Nephron (organoid): ENCODE measurements around the gene SLC7A14.
A peak's percentile ranks its signal among the peaks of the same experiment; 100 is the strongest.

Source experiments
- H3K27ac Mint-ChIP-seq, 3 experiments: 2 replicates each; pipeline ENCODE4 v1.8.0; 2020; ENCODE audit warnings: mixed read lengths in 3 of 3, mild to moderate bottlenecking in 2 of 3, moderate library complexity in 1 of 3
- H3K27me3 Mint-ChIP-seq: 2 replicates; pipeline ENCODE4 v1.8.0; 2021; ENCODE audit warnings: low read depth, mild to moderate bottlenecking, moderate library complexity, mixed read lengths
- H3K36me3 Mint-ChIP-seq: 2 replicates; pipeline ENCODE4 v1.8.0; 2020; ENCODE audit warnings: low read depth, mixed read lengths
- H3K4me1 Mint-ChIP-seq: 2 replicates; pipeline ENCODE4 v1.8.0; 2020; ENCODE audit warnings: mixed read lengths
- H3K4me3 Mint-ChIP-seq, 3 experiments: 2 replicates each; pipeline ENCODE4 v1.8.0; 2020; ENCODE audit warnings: mild to moderate bottlenecking in 3 of 3, mixed read lengths in 3 of 3, moderate library complexity in 2 of 3
- H3K9me3 Mint-ChIP-seq: 2 replicates; pipeline ENCODE4 v1.8.0; 2020; ENCODE audit warnings: mixed read lengths
- CTCF ChIP-seq, 3 experiments: fragments of 200-600 bp; sonication (generic); IDR thresholded peaks; one replicate each; pipeline ENCODE4 v1.5.0; 2021; ENCODE audit warnings: antibody characterized with exemption in 3 of 3; ENCODE audit not compliant: unreplicated experiment in 3 of 3

SLC7A14 gene

GRCh38 chr3:170470063-170471016 is 115.5 kb downstream of the SLC7A14 start:
- Mint-ChIP-seq H3K27me3 (peaks cover 5% of the 10 kb centered on the region), H3K4me3 (peak overlapping the region in 2 of 3 experiments; percentile 3 to 13), H3K9me3 (no peaks in the 10 kb centered on the region), H3K4me1 (peaks cover 76% of the 10 kb centered on the region), H3K27ac (peak overlapping the region; percentile 93 to 96 (median 95)), H3K36me3 (no peaks in the 10 kb centered on the region)
- no peak for TF ChIP-seq CTCF (IDR thresholded peaks at IDR 0.05; ENCODE audit: unreplicated experiment in 3 of 3)

- Mint-ChIP-seq H3K36me3 (no peaks in the 10 kb centered on the region), H3K27ac (peak overlapping the region; percentile 93 to 96 (median 95)), H3K4me1 (peaks cover 67% of the 10 kb centered on the region), H3K4me3 (peak overlapping the region; percentile 7 to 57 (median 20)), H3K9me3 (no peaks in the 10 kb centered on the region), H3K27me3 (peaks cover 3% of the 10 kb centered on the region)
- TF ChIP-seq CTCF (IDR thresholded peaks at IDR 0.05; ENCODE audit: unreplicated experiment in 3 of 3): no peak
Measured at GRCh38 chr3:170469151-170470062, 116.5 kb downstream of the SLC7A14 start.

GRCh38 chr3:170467571-170468147 is 118.2 kb downstream of the SLC7A14 start:
- no peaks in the 10 kb centered on the region for H3K27me3 Mint-ChIP-seq
- H3K9me3 Mint-ChIP-seq: no peaks in the 10 kb centered on the region
- no peaks in the 10 kb centered on the region for H3K36me3 Mint-ChIP-seq
- H3K4me1 Mint-ChIP-seq: peaks cover 50% of the 10 kb centered on the region
- no peak for TF ChIP-seq CTCF (IDR thresholded peaks at IDR 0.05; ENCODE audit: unreplicated experiment in 3 of 3)
- H3K27ac Mint-ChIP-seq: peak overlapping the region; percentile 88 to 95 (median 92)
- peak overlapping the region in 1 of 3 experiments; percentile 4 for H3K4me3 Mint-ChIP-seq

- Mint-ChIP-seq H3K4me3 (peak overlapping the region; percentile 21 to 50 (median 44)), H3K9me3 (no peaks in the 10 kb centered on the region), H3K27ac (peak overlapping the region; percentile 88 to 95 (median 92)), H3K4me1 (peaks cover 53% of the 10 kb centered on the region), H3K36me3 (no peaks in the 10 kb centered on the region), H3K27me3 (no peaks in the 10 kb centered on the region)
- no peak for TF ChIP-seq CTCF (IDR thresholded peaks at IDR 0.05; ENCODE audit: unreplicated experiment in 3 of 3)
Measured at GRCh38 chr3:170467007-170467406, 118.9 kb downstream of the SLC7A14 start.

GRCh38 chr3:170465955-170466354 is 119.9 kb downstream of the SLC7A14 start:
- no peaks in the 10 kb centered on the region for H3K9me3 Mint-ChIP-seq
- TF ChIP-seq CTCF (IDR thresholded peaks at IDR 0.05; ENCODE audit: unreplicated experiment in 3 of 3): no peak
- H3K27me3 Mint-ChIP-seq: no peaks in the 10 kb centered on the region
- no peak overlapping the region for H3K4me3 Mint-ChIP-seq
- H3K27ac Mint-ChIP-seq: peak overlapping the region; percentile 57 to 88 (median 68)
- H3K4me1 Mint-ChIP-seq: peaks cover 46% of the 10 kb centered on the region
- no peaks in the 10 kb centered on the region for H3K36me3 Mint-ChIP-seq
